GM18502 (cell line): ENCODE data around the gene WTIP.
"Not testable (repeated sequence)": the region's sequence is repeated elsewhere in the genome, so short reads cannot be mapped to it uniquely, and the experiment has no call there.

Experiments
- ATAC-seq: cut with Tn5 transposase; IDR thresholded peaks from one replicate; pipeline ENCODE4 v1.9.1; 2021; ENCODE audit warnings: mild to moderate bottlenecking; ENCODE audit not compliant: unreplicated experiment, poor library complexity

The WTIP gene

DNA sequence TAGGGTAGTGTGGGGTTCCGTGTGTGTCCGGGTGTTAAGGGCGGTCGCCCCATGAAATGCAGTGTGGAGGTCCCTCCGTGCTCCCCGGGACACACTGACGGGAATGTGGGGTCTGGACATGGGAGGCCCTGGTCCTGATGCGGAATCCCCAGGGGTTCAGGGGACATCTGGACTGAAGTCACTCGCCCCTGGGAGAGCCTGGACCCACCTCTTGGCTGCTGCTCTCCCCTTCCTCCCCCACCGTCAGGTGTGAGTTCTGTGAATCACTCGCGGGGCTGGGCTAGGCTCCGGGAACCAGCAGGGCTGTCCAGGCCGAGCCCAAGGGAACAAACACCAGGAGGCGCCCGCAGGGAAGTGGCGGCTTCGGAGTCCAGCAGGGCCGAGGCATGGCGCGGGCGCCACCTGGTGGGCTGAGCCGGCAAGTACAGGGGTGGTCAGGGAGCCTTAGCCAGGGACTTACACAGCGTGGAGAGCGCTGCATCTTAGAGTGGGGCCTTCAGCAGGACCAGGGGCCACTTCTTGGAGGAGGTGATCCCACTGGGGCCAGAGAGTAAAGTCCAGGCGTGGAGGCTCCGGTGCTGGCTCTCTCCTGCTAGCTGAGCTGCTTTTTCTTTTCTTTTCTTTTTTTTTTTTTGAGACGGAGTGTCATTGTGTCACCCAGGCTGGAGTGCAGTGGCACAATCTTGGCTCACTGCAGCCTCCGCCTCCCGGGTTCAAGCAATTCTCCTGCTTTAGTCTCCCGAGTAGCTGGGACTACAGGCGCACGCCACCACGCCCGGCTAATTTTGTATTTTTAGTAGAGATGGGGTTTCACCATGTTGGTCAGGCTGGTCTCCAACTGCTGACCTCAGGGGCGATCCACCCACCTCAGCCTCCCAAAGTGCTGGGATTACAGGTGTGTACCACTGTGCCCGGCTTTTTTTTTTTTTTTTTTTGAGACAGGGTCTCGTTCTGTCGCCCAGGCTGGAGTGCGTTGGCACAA lies 20.1 kb downstream of the WTIP start:
- peak; percentile 79 for ATAC-seq

DNA sequence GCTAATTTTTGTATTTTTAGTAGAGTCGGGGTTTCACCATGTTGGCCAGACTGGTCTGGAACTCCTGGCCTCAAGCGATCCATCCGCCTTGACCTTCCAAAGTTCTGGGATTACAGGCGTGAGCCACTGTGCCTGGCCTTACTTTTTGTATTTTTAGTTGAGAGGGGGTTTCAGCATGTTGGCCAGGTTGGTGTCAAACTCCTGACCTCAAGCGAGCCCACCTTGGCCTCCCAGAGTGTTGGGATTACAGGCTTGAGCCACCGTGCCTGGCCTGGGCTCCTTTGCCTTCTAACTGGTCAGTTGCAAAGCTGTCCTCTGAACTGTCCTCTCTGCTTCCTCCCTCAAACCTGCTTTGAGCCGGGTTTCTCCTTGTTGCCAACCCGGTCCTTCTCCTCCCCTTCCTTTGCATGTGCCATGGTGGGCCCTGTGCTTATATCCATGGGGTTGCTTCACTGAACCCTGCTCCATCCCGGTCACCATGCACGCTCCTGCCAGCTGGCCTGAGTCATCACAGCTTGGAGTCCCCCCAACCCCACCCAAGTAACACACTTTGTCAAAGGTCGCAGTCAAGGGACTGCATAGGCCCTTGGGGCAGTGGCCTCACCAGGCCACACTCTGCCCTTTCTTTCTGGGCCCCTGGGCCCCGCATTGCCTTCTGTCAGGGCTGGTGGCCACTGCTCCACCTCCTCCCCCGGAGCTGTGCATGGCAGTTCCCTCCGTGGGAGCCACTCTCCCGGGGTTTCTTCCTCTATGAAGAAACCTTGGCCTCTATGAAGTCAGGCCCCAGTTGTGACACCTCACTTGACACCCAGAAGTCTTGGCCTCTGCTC lies 21.2 kb downstream of the WTIP start:
- no peak for ATAC-seq

DNA sequence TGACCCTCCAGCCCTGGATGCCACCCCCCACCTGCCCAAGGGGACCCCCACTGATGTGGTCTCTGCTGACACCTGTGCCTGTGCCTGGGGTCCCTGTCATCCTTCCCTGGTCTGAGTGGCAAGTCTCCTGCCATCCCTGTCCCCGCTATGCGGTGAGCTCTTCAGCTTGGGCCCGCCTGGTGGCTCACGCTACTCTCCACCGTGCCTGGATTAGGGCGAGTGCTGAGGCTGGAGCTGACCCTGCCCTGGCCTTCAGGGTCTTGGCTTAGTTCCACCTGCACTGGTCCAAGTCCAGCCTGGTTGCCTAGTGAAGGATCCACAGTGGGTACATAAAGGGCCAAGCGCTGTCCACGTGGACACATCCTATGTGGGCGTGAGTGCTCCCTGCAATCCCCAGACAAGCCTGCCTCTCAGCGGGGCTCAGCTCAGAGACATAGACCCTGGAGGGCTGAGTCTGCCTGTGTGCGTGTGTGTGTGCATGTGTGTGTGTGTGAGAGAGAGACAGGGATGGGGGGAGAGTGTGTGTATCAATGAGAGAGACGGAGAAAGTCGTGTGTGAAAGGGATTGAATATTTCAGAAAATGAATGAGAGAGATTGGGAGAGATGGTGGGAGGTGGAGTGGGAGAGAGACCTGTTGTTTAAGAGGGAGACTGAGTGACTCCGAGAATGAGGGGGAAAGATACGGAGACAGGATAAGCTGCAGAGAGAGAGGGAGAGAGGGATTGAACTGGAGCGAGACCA lies 22.1 kb downstream of the WTIP start:
- ATAC-seq: no peak

DNA sequence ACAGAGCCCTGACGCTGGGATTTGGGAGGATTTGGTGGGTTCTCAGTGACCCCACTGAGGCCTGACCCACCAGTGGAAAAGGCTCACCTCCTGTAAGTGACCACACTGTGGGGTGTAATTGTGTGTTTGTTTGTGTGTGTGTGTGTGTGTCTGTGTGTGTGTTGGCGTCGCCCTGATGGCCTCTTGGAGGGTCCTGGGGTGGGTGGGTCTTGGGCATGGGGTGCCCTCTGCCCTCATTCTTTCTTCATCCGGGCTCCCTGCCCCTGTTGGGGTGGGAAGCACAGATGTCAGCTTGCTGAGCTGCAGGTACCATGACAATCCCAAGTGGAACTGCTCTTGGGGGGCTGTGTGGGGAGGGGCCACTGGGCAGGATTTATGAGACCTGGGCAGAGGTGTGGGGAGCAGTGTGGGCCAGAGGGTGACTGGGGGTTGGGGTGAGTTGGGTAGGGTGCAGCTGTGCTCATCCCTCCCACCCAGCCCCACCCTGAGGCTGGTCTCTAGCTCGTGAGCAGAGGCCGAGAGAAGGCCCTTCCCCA lies 22.8 kb downstream of the WTIP start:
- ATAC-seq: no peak

DNA sequence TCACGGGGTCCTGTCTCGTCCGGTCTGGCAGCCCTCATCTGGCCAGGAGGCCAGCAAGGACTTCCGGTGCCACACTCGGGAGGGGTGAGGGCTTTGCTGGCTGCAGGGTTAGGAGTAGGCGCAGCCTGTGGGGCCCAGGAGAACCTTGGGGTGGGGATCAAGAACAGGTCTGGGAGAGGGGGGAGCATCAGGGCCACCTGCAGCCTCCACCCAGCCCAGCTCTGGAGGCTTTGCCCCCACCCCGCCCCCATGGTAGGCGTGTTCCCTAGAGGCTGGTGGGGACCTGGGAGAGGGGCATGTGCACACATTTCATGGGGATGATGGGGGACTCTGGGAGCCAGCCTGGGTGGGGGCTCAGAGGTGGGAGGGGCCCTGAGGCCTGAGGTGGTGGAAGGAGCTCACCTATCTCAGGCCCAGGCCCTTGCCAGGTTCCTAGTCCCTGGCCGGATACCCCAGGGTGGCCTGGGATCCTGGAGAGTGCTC lies 23.3 kb downstream of the WTIP start:
- no peak for ATAC-seq

DNA sequence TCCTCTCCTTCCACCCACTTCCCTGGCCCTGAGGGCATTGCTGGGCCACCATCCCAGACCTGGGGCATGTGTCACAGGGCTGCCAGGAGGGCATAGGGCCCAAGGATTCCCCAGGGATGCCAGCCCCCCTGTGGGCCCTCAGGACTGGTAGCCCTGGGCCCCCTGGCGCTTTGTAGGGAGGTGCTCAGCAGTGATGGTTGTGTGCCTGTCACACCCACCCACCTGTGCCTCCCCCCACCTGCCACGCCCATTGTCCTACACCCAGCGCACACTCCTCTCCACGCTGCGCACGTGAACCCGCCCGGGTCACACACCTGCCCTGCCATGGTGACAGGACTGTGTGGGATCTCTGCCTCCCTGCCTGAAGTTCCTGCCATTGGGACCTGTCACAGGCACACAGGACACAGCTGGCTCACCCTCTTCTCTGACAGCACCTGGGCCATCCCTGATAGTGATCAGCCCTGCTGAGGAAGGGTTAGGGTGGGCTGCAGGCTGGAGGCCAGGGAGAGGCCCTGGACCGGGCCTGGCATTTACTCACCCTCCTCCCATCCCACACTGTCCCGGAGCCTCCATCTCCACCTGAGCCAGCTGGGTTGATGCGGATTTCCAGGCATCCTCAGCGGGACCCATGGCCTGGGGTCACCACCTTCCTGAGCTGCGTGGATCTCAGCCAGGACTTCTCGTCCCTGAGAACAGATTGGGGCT lies 23.9 kb downstream of the WTIP start:
- no peak for ATAC-seq

DNA sequence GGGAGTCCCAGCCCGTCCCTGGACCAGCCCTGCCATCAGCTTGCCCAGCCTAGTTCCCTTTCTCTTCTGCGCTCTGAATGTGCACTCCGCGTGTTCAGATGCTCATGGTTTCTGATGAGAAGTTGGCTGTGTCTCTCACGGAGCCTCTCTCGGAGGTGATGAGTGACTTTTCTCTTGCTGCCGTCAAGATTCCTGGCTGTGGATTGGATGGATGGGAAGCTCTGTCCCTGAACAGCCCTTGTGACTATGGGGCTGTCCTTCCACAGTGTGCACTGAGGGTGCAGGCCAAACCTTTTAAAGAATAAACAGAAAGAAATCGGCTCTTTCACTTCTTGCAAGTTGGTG lies 24.4 kb downstream of the WTIP start:
- no peak for ATAC-seq

DNA sequence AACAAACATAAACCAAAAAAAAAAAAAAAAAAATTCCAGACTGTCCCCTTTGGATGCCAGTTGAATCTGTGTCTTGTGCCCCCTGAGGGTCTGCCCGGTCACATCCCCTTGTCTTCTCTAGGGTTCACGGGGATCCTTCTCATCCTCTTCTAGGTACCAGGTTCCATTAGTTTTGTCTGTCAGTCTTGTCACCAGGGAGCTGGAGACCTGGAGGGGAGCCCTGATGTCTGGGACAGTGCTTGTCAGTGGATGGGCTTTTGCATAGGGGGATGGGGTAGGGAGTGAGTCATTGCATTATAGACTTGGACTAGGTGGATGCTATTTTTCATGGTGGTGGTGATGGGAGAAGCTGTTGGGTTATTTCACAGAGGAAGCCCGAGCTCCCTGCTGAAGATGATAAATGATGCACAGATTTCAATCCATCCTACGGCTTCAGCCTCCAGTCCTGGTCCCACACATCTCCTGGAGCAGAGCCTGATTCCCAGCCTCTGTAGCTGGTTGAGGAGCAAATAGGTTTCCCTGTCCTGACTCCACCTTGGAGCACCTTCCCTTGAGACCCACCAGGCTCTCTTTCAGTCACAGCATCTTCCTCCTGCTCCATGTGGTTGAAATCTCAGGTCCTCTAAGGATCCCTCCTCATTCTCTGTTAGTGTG lies 26.0 kb downstream of the WTIP start:
- no peak for ATAC-seq

DNA sequence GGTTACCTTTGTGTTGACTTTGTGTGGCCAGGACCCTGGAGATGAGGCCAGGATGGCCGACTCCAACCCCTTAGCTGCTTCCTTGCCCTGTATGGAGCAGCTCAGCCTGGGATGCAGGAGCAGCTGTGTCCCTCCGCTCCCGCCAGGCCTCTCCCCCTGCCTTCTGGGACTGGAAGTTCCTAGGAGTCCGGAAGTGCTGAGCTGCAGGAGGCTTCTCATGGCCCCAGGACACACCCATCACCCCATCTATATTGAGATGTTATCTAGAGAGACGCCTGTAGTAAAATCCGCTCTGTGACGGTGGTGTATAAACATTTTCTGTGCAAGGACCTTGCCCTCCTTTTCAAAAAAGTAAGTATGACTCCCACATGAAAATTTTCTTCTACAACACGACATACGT lies 27.0 kb downstream of the WTIP start:
- ATAC-seq: no peak

DNA sequence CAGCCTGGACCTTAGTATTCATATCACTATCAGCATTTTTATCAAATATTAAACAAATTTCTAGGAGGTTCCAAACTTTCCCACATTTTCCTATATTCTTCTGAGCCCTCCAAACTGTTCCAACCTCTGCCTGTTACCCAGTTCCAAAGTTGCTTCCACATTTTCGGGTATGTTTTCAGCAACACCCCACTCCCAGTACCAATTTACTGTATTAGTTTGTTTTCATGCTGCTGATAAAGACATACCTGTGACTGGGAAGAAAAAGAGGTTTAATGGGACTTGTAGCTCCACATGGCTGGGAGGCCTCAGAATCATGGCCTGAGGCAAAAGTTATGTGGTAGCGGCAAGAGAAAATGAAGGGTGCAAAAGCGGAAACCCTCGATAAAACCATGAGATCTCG lies 29.3 kb downstream of the WTIP start:
- not testable (repeated sequence) for ATAC-seq

DNA sequence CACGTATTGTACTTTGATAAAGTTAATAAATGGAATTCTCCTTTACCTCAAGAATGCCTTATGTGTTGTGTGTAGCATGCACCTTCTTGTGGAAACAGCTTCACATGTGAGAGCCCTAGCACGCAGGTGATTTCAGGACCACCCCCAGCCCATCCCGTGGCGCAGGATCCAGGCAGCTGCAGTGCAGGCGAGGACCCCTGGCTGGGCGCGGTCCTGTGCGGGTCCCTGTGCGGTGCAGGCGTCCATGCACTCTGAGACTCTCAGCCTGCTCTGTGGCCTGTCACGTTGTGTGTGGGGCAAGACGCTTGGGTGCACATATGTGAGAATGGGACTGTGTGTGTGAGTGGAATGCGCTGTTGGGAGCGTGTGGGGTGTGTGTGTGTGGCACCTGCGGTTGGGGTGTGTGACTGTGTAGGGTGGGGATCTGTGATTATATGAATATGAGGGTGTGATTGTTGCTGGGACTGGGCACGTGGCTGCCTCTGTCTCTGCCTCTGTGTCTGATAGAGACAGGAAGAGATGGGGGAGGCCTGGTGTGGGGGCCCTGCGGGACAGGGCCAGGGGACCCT lies 30.8 kb downstream of the WTIP start:
- no peak for ATAC-seq

DNA sequence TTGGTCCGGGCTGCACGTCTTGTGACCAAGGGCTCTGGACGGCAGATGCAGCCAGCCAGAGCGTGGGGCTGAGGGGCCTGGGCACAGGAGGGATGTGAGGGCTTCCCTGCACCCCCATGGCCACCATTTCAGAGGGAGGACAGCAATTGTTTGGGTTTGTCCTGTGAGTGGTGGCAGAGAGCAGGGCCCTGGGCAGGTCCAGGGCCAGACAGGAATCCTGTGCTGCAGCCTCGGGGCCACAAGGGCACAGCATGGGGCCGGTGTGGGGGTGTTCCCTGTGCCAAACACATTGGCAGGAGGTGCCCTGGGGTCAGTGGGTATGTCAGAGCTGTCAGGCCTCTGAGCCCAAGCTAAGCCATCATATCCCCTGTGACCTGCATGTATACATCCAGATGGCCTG lies 32.2 kb downstream of the WTIP start:
- no peak for ATAC-seq

DNA sequence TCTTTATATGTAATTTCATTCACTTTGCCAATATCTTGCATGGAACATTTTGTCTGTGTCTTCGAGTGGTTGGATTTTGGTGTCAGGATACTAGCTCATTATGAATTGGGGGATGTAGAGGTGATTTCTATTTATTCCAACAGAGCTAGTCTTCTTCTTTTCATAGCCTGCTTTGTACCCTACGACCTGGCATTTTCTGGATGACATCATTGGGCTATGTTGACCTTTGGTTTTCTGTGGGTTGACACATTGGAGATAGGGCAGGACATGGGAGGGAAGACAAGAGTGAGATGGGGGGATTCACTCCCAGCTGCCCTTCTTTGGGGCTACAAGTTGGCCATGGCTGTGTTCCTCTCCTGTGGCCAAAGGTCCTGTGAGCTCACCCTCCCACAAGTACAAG lies 38.0 kb downstream of the WTIP start:
- ATAC-seq: no peak

DNA sequence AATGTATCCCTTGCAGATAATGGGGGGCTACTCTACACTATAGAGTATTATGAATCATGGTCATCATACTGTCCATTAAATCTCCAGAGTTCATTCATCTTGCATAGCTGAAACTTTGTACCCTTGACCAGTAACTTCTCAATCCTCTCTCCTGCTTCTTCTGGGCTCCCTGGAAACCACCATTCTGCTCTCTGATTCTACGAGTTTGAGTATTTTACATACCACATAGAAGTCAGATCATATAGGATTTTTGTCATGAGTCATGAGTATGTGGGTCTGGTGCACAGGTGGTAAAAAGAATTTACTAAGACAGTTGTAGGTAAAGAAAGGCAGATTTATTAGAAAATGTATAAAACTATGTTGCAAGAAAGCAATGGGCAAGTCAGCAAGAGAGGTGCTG lies 41.9 kb downstream of the WTIP start:
- no peak for ATAC-seq

DNA sequence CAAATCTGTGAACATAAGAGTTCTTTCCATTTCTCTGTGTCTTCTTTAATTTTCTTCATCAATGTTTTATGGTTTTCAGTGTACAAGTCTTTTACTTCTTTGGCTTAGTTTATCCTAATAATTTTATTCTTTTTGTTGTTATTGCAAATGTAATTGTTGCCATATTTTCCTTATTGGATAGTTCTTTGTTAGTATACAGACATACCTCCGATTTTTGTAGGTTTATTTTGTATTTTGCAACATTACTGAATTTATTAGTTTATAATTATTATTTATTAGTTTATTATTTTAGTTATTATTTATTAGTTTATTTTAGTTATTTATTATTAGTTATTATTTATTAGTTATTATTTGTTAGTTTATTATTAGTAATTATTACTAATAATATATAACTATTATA lies 43.4 kb downstream of the WTIP start:
- ATAC-seq: no peak

DNA sequence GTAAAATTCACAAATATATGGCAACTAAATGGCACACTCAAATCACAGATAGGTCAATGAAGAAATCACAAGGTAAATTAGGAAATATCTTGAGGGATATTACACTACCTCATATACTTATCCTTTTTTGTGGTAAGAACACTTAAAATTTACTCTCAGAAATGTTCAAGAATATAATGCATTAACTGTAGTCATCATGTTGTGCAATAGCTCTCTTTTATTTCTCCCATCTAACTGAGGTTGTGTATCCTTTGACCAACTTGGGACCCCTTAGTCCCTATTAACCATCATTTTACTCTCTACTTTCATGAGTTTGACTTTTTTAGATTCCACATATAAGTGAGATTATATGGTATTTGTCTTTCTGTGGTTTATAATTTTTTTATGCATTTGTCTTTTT lies 52.6 kb downstream of the WTIP start:
- no peak for ATAC-seq

DNA sequence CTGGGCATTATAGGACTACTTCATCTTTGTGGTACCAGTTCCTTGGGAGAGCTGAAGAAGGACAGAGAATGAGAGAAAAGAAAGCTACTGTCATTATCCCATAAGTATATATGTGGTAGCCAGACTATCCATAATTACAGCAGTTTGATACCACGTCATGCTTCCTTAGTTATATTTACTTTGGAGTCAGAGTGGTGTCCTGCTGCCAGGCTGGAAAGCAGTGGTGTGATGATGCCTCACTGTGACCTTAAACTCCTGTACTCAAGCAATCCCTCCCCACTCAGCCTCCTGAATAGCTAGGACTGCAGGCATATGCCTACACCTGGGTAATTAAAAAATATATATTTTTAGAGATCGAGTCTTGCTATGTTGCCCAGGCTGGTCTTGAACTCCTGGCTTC lies 57.8 kb downstream of the WTIP start:
- ATAC-seq: no peak

DNA sequence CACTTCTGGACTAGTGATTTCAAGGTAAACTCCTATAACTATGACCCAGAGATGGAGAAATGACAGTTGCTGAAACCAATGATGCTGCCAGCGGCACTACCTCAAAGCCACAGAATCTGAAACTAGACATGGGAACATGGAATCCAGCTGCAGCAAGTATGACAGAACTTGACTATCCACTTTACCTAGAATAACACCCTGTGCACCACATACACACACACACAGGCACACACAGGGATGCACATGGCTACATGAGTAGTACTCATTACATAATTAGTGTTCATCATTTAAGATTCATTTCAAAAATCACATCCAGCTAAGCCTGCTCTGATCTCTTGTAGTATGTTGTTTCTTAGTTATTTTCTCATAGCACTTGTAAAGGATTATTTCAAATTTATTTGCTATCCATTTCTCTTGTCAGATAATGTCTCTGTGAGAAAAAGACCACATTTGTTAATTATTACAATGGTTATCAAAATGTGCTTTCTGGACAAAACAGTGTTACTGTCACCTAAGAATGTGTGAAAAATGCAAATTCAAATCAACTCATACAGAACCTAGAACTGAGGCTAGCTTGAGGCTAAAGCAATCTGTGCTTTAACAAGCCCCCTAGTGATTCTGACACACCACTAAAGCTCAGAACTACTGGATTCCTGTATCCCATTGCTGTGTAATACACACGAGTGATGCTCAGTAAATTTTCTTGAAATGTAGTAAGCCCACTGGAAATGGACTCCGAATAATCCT lies 59.4 kb downstream of the WTIP start:
- ATAC-seq: no peak
